HCT116 (cell line): Measurements from ENCODE around the gene AAMP. TPM values are rescaled to one million over a fixed set of nuclear protein-coding genes. Genes with fewer than 3 reads are reported as not detected.
A peak's percentile ranks its signal among the peaks of the same experiment; 100 is the strongest.

ENCODE experiments used
- ATAC-seq: fragments of 200-7000 bp; cut with Tn5 transposase; 2 replicates; pipeline ENCODE4 v1.9.1; 2020; ENCODE audit warnings: mild to moderate bottlenecking, moderate library complexity
- BruUV-seq: library from RNA; stranded (reverse); fragments of 400-500 nt; replicated peaks from 2 replicates; lab custom pipeline; 2021; lab: Mats Ljungman, UMichigan
- CTCF ChIA-PET: fragments of 300-600 bp; sonication (Branson Sonifier 250); formaldehyde crosslinking; loops from one replicate; lab custom pipeline; 2021; ENCODE audit warnings: antibody characterized with exemption; lab: Charles Lee
- POLR2A ChIA-PET: fragments of 300-600, 350-600 bp; sonication (Branson Sonifier 250); formaldehyde crosslinking; loops from one replicate; lab custom pipeline; 2021; ENCODE audit warnings: antibody characterized with exemption; lab: Charles Lee
- RAD21 ChIA-PET, 2 experiments: fragments of 300-600 bp; sonication (Branson Sonifier 250); formaldehyde crosslinking; loops; one replicate each; lab custom pipeline; 2023; ENCODE audit warnings: low total read pairs in 2 of 2; ENCODE audit not compliant: uncharacterized antibody in 2 of 2, unreplicated experiment in 2 of 2, low non-redundant PET in 1 of 2; lab: Charles Lee
- DNase-seq: peaks from one replicate; pipeline ENCODE4 v3.0.0-alpha.2; 2010; ENCODE audit warnings: low read depth, low spot score
- H2AFZ ChIP-seq: fragments of 200-600 bp; shearing (Covaris generic), sonication (generic); 2 replicates; pipeline ENCODE4 v1.6.1; 2017; ENCODE audit warnings: low read depth, mixed run types, mixed read lengths, antibody characterized with exemption, low read length; ENCODE audit not compliant: poor library complexity, severe bottlenecking
- H3K27ac ChIP-seq: 2 replicates; pipeline ENCODE4 v1.5.1; 2012; ENCODE audit warnings: low read depth, low read length
- H3K27me3 ChIP-seq: fragments of 200-600 bp; sonication (generic); 2 replicates; pipeline ENCODE4 v1.6.1; 2016; ENCODE audit warnings: mixed run types, low read length, mixed read lengths; ENCODE audit not compliant: insufficient read depth
- H3K36me3 ChIP-seq, 2 experiments: fragments of 200-500 bp in 1 of 2; fragments of 200-600 bp in 1 of 2; sonication (Bioruptor generic) in 1 of 2; sonication (generic) in 1 of 2; 2 replicates each; pipeline versions ENCODE4 v1.5.1 to v1.6.1; 2014 to 2016; ENCODE audit warnings: low read length in 2 of 2, inconsistent platforms in 1 of 2, mixed read lengths in 1 of 2, mixed run types in 1 of 2; ENCODE audit not compliant: insufficient read depth in 2 of 2, control insufficient read depth in 1 of 2
- H3K4me1 ChIP-seq, 2 experiments: fragments of 200-600 bp in 1 of 2; sonication (generic) in 1 of 2; 2 replicates each; pipeline versions ENCODE4 v1.5.1 to v1.6.1; 2012 to 2017; ENCODE audit warnings: low read length in 2 of 2, inconsistent platforms in 1 of 2, mild to moderate bottlenecking in 1 of 2, mixed read lengths in 1 of 2, mixed run types in 1 of 2, moderate library complexity in 1 of 2; ENCODE audit not compliant: insufficient read depth in 2 of 2, control insufficient read depth in 1 of 2
- H3K4me2 ChIP-seq: fragments of 200-600 bp; sonication (generic); 2 replicates; pipeline ENCODE4 v1.6.1; 2017; ENCODE audit warnings: mixed run types, low read length, mixed read lengths
- H3K4me3 ChIP-seq, 2 experiments: fragments of 200-600 bp in 1 of 2; sonication (generic) in 1 of 2; replicated peaks in 1 of 2; 2 replicates each; pipeline ENCODE4 v1.5.1; 2011 to 2016; ENCODE audit warnings: low read length in 2 of 2, control low read depth in 1 of 2, low read depth in 1 of 2, mild to moderate bottlenecking in 1 of 2, mixed read lengths in 1 of 2, mixed run types in 1 of 2
- H3K79me2 ChIP-seq: fragments of 200-600 bp; sonication (generic); 2 replicates; pipeline ENCODE4 v1.6.1; 2017; ENCODE audit warnings: mild to moderate bottlenecking, mixed run types, low read length, moderate library complexity, mixed read lengths; ENCODE audit not compliant: insufficient read depth
- H3K9ac ChIP-seq: fragments of 200-600 bp; sonication (generic); 2 replicates; pipeline ENCODE4 v1.6.1; 2016; ENCODE audit warnings: low read length, mixed read lengths
- H3K9me2 ChIP-seq: fragments of 200-600 bp; sonication (generic), shearing (Covaris generic); 2 replicates; pipeline ENCODE4 v1.6.1; 2017; ENCODE audit warnings: mixed run types, mild to moderate bottlenecking, moderate library complexity; ENCODE audit not compliant: insufficient read depth
- H3K9me3 ChIP-seq, 2 experiments: fragments of 200-500 bp in 1 of 2; fragments of 200-600 bp in 1 of 2; sonication (Bioruptor generic) in 1 of 2; sonication (generic) in 1 of 2; 2 replicates each; pipeline ENCODE4 v1.6.1; 2014 to 2017; ENCODE audit warnings: low read length in 2 of 2, mixed read lengths in 2 of 2, inconsistent platforms in 1 of 2, low read depth in 1 of 2, mild to moderate bottlenecking in 1 of 2, mixed run types in 1 of 2, moderate library complexity in 1 of 2; ENCODE audit not compliant: control insufficient read depth in 1 of 2, insufficient read depth in 1 of 2
- H4K20me1 ChIP-seq: fragments of 200-600 bp; sonication (generic), shearing (Covaris generic); 2 replicates; pipeline ENCODE4 v1.6.1; 2017; ENCODE audit warnings: mixed run types, mild to moderate bottlenecking, moderate library complexity; ENCODE audit not compliant: insufficient read depth
- EGR1 ChIP-seq: IDR thresholded peaks from 2 replicates; pipeline ENCODE4 v1.6.1; 2012; ENCODE audit warnings: low read depth
- ELF1 ChIP-seq: IDR thresholded peaks from 2 replicates; pipeline ENCODE4 v1.6.1; 2012; ENCODE audit warnings: low read depth, borderline replicate concordance
- EZH2 ChIP-seq: fragments of 200-600 bp; sonication (generic); IDR thresholded peaks from 2 replicates; pipeline ENCODE4 v1.6.1; 2017; ENCODE audit warnings: antibody characterized with exemption, mixed run types
- EZH2phosphoT487 ChIP-seq: fragments of 200-600 bp; IDR thresholded peaks from 2 replicates; pipeline ENCODE4 v1.6.1; 2018; ENCODE audit warnings: antibody characterized with exemption, borderline replicate concordance
- FOSL1 ChIP-seq: IDR thresholded peaks from 2 replicates; pipeline ENCODE4 v1.6.1; 2012; ENCODE audit warnings: low read depth
- POLR2AphosphoS5 ChIP-seq: IDR thresholded peaks from 2 replicates; pipeline ENCODE4 v1.6.1; 2011; ENCODE audit warnings: mild to moderate bottlenecking, low read depth, low read length, moderate library complexity
- SIN3A ChIP-seq: IDR thresholded peaks from 2 replicates; pipeline ENCODE4 v1.6.1; 2012; ENCODE audit warnings: low read depth
- SP1 ChIP-seq: IDR thresholded peaks from 2 replicates; pipeline ENCODE4 v1.6.1; 2012; ENCODE audit warnings: low read depth
- ZFX ChIP-seq: fragments of 450-650 bp; IDR thresholded peaks from 2 replicates; pipeline ENCODE4 v1.6.1; 2017
- ZNF274 ChIP-seq: fragments of 200-500 bp; sonication (Bioruptor generic); IDR thresholded peaks from 2 replicates; pipeline ENCODE4 v1.6.1; 2014; ENCODE audit warnings: mild to moderate bottlenecking, low read depth, low read length, inconsistent platforms
- intact Hi-C: fragments of 100-400 bp; cut with micrococcal nuclease; formaldehyde crosslinking; loops from 2 replicates; pipeline ENCODE4 v1.10.0; 2022
- total RNA-seq: library from RNA; stranded (reverse); gene quantifications from one replicate; pipeline ENCODE4 v1.2.1, GENCODE V29; 2021; ENCODE audit not compliant: unreplicated experiment
- TF ChIP-seq, protein P1 (sequence below): IDR thresholded peaks from 2 replicates; pipeline ENCODE4 v1.6.1; 2012
- TF ChIP-seq, protein P2 (sequence below): IDR thresholded peaks from 2 replicates; pipeline ENCODE4 v1.6.1; 2011; ENCODE audit warnings: mild to moderate bottlenecking, low read length, moderate library complexity; ENCODE audit not compliant: insufficient replicate concordance; ENCODE audit errors: extremely low read depth
- TF ChIP-seq, protein P3 (sequence below): IDR thresholded peaks from 2 replicates; pipeline ENCODE4 v1.6.1; 2012; ENCODE audit warnings: low read depth
- TF ChIP-seq, protein P4 (sequence below): IDR thresholded peaks from 2 replicates; pipeline ENCODE4 v1.6.1; 2012
- TF ChIP-seq, protein P5 (sequence below), 3 experiments: fragments of 200-600 bp in 1 of 3; sonication (generic) in 1 of 3; IDR thresholded peaks in 2 of 3; conservative IDR thresholded peaks in 1 of 3; 2 replicates each; pipeline ENCODE4 v1.5.1; 2012 to 2017; ENCODE audit warnings: low read depth in 2 of 3, low read length in 2 of 3, antibody characterized with exemption in 1 of 3, borderline replicate concordance in 1 of 3, control low read depth in 1 of 3, mild to moderate bottlenecking in 1 of 3, mixed read lengths in 1 of 3, mixed run types in 1 of 3, moderate library complexity in 1 of 3; ENCODE audit not compliant: insufficient read depth in 1 of 3

The AAMP gene
- total RNA-seq, 1 experiment from 2014 or later: 111 TPM

DNA sequence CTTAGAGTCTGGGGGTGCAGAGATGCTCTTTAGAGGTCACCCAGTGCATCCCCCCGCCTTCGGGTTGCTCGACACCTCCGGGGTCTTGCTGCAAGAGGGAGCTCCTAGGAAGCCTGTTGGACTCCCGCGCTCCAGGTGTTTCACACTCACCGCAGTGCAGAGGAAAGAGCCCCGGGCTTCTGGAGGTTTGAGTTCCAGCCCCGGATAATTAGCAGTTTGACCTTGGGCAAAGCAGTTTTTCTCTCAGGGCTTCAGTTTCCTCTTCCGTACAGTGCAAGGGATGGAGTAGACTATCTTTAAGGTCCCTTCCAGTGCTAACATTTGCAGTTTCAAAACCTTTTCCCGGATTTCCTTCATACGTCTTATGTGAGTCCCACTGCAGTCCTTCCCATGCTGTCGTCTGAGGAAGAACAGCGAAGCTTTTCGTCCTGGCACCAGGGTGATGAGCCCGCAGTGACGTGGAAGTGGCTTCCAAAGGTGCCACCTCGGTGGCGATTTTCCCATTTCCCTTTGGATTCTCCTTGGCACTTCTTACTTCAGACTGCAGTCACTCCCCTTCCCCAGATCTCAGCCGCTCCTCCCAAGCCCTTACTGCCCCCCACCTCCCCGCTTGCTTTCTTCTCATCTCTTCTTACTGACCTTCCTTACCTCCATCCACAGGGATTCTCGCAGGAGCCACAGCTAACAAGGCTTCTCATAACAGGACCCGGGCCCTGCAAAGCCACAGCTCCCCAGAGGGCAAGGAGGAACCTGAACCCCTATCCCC, 967 bp upstream of the AAMP start:
- intact Hi-C loops: loop anchor here (1.0 to 5.0 kb wide), 2 partner anchors 84 to 85 kb away; partner anchors contain the start of gene CATIP
- Histone ChIP-seq H3K27ac (peak overlapping the region; percentile 42), H3K9me3 (no peaks in the 10 kb centered on the region), H3K4me2 (peak overlapping the region; percentile 94), H3K9ac (peak overlapping the region; percentile 77), H2AFZ (no peak overlapping the region), H3K79me2 (peaks cover 23% of the 10 kb centered on the region), H3K36me3 (peaks cover 30 to 32% of the 10 kb centered on the region in 2 experiments; a peak in 3 of 4 replicates), H3K4me3 (peak overlapping the region; percentile 91 to 97), H4K20me1 (no peaks in the 10 kb centered on the region), H3K27me3 (no peaks in the 10 kb centered on the region), H3K9me2 (no peaks in the 10 kb centered on the region), H3K4me1 (peaks cover 13 to 28% of the 10 kb centered on the region in 2 experiments)
- POLR2A ChIA-PET: interaction anchor here (1.0 to 2.4 kb wide), 4 partner anchors 16 to 125 kb away, joined by 3 to 19 read pairs (median 4); no protein-coding TSS in a partner anchor
- no peak for DNase-seq
- ATAC-seq: no peak
- RAD21 ChIA-PET: interaction anchor here in 1 of 2 experiments (0.5 kb wide), 1 partner anchor 106 kb away, joined by 3 read pairs; no protein-coding TSS in a partner anchor
- BruUV-seq: TSS peak; percentile 50
- CTCF ChIA-PET: interaction anchor here (0.8 to 2.9 kb wide), 14 partner anchors 13 to 577 kb away, joined by 3 to 22 read pairs (median 4); partner anchors contain the start of gene CATIP
- TF ChIP-seq, protein P1, sequence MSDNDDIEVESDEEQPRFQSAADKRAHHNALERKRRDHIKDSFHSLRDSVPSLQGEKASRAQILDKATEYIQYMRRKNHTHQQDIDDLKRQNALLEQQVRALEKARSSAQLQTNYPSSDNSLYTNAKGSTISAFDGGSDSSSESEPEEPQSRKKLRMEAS: no peak
- no peak for TF ChIP-seq SIN3A
- TF ChIP-seq, protein P2, sequence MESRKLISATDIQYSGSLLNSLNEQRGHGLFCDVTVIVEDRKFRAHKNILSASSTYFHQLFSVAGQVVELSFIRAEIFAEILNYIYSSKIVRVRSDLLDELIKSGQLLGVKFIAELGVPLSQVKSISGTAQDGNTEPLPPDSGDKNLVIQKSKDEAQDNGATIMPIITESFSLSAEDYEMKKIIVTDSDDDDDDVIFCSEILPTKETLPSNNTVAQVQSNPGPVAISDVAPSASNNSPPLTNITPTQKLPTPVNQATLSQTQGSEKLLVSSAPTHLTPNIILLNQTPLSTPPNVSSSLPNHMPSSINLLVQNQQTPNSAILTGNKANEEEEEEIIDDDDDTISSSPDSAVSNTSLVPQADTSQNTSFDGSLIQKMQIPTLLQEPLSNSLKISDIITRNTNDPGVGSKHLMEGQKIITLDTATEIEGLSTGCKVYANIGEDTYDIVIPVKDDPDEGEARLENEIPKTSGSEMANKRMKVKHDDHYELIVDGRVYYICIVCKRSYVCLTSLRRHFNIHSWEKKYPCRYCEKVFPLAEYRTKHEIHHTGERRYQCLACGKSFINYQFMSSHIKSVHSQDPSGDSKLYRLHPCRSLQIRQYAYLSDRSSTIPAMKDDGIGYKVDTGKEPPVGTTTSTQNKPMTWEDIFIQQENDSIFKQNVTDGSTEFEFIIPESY: no peak
- TF ChIP-seq SP1: no peak
- TF ChIP-seq FOSL1: no peak
- TF ChIP-seq, protein P3, sequence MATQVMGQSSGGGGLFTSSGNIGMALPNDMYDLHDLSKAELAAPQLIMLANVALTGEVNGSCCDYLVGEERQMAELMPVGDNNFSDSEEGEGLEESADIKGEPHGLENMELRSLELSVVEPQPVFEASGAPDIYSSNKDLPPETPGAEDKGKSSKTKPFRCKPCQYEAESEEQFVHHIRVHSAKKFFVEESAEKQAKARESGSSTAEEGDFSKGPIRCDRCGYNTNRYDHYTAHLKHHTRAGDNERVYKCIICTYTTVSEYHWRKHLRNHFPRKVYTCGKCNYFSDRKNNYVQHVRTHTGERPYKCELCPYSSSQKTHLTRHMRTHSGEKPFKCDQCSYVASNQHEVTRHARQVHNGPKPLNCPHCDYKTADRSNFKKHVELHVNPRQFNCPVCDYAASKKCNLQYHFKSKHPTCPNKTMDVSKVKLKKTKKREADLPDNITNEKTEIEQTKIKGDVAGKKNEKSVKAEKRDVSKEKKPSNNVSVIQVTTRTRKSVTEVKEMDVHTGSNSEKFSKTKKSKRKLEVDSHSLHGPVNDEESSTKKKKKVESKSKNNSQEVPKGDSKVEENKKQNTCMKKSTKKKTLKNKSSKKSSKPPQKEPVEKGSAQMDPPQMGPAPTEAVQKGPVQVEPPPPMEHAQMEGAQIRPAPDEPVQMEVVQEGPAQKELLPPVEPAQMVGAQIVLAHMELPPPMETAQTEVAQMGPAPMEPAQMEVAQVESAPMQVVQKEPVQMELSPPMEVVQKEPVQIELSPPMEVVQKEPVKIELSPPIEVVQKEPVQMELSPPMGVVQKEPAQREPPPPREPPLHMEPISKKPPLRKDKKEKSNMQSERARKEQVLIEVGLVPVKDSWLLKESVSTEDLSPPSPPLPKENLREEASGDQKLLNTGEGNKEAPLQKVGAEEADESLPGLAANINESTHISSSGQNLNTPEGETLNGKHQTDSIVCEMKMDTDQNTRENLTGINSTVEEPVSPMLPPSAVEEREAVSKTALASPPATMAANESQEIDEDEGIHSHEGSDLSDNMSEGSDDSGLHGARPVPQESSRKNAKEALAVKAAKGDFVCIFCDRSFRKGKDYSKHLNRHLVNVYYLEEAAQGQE: no peak
- TF ChIP-seq EGR1: no peak
- TF ChIP-seq ZFX: no peak
- TF ChIP-seq POLR2AphosphoS5: no peak
- no peak for TF ChIP-seq EZH2
- TF ChIP-seq ZNF274: no peak
- TF ChIP-seq ELF1: no peak
- no peak for TF ChIP-seq EZH2phosphoT487
- TF ChIP-seq, protein P4, sequence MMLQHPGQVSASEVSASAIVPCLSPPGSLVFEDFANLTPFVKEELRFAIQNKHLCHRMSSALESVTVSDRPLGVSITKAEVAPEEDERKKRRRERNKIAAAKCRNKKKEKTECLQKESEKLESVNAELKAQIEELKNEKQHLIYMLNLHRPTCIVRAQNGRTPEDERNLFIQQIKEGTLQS: no peak
- TF ChIP-seq, protein P5, sequence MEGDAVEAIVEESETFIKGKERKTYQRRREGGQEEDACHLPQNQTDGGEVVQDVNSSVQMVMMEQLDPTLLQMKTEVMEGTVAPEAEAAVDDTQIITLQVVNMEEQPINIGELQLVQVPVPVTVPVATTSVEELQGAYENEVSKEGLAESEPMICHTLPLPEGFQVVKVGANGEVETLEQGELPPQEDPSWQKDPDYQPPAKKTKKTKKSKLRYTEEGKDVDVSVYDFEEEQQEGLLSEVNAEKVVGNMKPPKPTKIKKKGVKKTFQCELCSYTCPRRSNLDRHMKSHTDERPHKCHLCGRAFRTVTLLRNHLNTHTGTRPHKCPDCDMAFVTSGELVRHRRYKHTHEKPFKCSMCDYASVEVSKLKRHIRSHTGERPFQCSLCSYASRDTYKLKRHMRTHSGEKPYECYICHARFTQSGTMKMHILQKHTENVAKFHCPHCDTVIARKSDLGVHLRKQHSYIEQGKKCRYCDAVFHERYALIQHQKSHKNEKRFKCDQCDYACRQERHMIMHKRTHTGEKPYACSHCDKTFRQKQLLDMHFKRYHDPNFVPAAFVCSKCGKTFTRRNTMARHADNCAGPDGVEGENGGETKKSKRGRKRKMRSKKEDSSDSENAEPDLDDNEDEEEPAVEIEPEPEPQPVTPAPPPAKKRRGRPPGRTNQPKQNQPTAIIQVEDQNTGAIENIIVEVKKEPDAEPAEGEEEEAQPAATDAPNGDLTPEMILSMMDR (IDR thresholded peaks at IDR 0.05 in 2 of 3, conservative IDR thresholded peaks at IDR 0.05 in 1 of 3; ENCODE audit: borderline replicate concordance in 1 of 3, insufficient read depth in 1 of 3, low read depth in 2 of 3, low read length in 2 of 3): no peak
